Measurements from ENCODE around the gene ANKS3.

GRCh38 chr16:4660454-4661007 lies 73.5 kb downstream of the ANKS3 start:
- TF ChIP-seq MAX (IDR thresholded peaks at IDR 0.05; ENCODE audit: low read depth) (no peak), FOXM1 (IDR thresholded peaks at IDR 0.05; ENCODE audit: low read depth) (no peak), CTCF (IDR thresholded peaks at IDR 0.05) (no peak), RFX5 (IDR thresholded peaks at IDR 0.05; ENCODE audit: low read length) (no peak), POLR2AphosphoS5 (IDR thresholded peaks at IDR 0.05; ENCODE audit: low read depth, low read length) (no peak), EZH2phosphoT487 (IDR thresholded peaks at IDR 0.05; ENCODE audit: borderline replicate concordance, low read depth) (no peak), MEF2A (IDR thresholded peaks at IDR 0.05; ENCODE audit: borderline replicate concordance, low read depth) (no peak)
- TF ChIP-seq, protein P1, sequence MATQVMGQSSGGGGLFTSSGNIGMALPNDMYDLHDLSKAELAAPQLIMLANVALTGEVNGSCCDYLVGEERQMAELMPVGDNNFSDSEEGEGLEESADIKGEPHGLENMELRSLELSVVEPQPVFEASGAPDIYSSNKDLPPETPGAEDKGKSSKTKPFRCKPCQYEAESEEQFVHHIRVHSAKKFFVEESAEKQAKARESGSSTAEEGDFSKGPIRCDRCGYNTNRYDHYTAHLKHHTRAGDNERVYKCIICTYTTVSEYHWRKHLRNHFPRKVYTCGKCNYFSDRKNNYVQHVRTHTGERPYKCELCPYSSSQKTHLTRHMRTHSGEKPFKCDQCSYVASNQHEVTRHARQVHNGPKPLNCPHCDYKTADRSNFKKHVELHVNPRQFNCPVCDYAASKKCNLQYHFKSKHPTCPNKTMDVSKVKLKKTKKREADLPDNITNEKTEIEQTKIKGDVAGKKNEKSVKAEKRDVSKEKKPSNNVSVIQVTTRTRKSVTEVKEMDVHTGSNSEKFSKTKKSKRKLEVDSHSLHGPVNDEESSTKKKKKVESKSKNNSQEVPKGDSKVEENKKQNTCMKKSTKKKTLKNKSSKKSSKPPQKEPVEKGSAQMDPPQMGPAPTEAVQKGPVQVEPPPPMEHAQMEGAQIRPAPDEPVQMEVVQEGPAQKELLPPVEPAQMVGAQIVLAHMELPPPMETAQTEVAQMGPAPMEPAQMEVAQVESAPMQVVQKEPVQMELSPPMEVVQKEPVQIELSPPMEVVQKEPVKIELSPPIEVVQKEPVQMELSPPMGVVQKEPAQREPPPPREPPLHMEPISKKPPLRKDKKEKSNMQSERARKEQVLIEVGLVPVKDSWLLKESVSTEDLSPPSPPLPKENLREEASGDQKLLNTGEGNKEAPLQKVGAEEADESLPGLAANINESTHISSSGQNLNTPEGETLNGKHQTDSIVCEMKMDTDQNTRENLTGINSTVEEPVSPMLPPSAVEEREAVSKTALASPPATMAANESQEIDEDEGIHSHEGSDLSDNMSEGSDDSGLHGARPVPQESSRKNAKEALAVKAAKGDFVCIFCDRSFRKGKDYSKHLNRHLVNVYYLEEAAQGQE (IDR thresholded peaks at IDR 0.05; ENCODE audit: low read depth, low read length): no peak
